WERI-Rb-1 (cell line): ENCODE results near the gene PIGN.

Experiments used
- DNase-seq: peaks from one replicate; pipeline ENCODE4 v3.0.0-alpha.2; 2020
- H3K27ac ChIP-seq: fragments of 250-450 bp; sonication (Bioruptor Pico); 2 replicates; pipeline ENCODE4 v1.5.1; 2020; ENCODE audit warnings: mild to moderate bottlenecking, moderate library complexity
- H3K27me3 ChIP-seq: fragments of 250-450 bp; sonication (Bioruptor Pico); 2 replicates; pipeline ENCODE4 v1.5.1; 2021; ENCODE audit warnings: mild to moderate bottlenecking, low read depth, moderate library complexity; ENCODE audit not compliant: insufficient read depth, severe bottlenecking
- H3K36me3 ChIP-seq: fragments of 250-450 bp; sonication (Bioruptor Pico); 2 replicates; pipeline ENCODE4 v1.5.1; 2020; ENCODE audit warnings: mild to moderate bottlenecking, moderate library complexity
- H3K4me3 ChIP-seq: 2 replicates; pipeline ENCODE4 v1.5.1; 2011; ENCODE audit warnings: low read depth, mild to moderate bottlenecking, control low read depth, low read length
- H3K9me3 ChIP-seq: fragments of 250-450 bp; sonication (Bioruptor Pico); 2 replicates; pipeline ENCODE4 v1.5.1; 2021; ENCODE audit warnings: mild to moderate bottlenecking, moderate library complexity; ENCODE audit not compliant: severe bottlenecking
- CTCF ChIP-seq: IDR thresholded peaks from 2 replicates; pipeline ENCODE4 v1.5.1; 2011; ENCODE audit warnings: low read depth, mild to moderate bottlenecking, control low read depth, inconsistent platforms, low read length

Gene PIGN

GRCh38 chr18:62125702-62126101, 61.2 kb downstream of the PIGN start:
- Histone ChIP-seq H3K9me3 (no peaks in the 10 kb centered on the region), H3K4me3 (no peak overlapping the region), H3K27me3 (no peaks in the 10 kb centered on the region), H3K36me3 (no peaks in the 10 kb centered on the region; the same call in 1 of the 2 replicates), H3K27ac (no peak overlapping the region)
- TF ChIP-seq CTCF = no peak
- DNase-seq = no peak

- Histone ChIP-seq H3K27ac (no peak overlapping the region), H3K4me3 (no peak overlapping the region), H3K27me3 (no peaks in the 10 kb centered on the region), H3K9me3 (no peaks in the 10 kb centered on the region), H3K36me3 (no peaks in the 10 kb centered on the region; the same call in 1 of the 2 replicates)
- no peak for DNase-seq
- no peak for TF ChIP-seq CTCF
Measured at GRCh38 chr18:62122330-62122729, 64.5 kb downstream of the PIGN start.

GRCh38 chr18:62119884-62120283, 67.0 kb downstream of the PIGN start:
- TF ChIP-seq CTCF = no peak
- H3K27ac ChIP-seq = no peak overlapping the region
- DNase-seq = no peak
- no peaks in the 10 kb centered on the region; the same call in 1 of the 2 replicates for H3K36me3 ChIP-seq
- H3K27me3 ChIP-seq = no peaks in the 10 kb centered on the region
- no peaks in the 10 kb centered on the region for H3K9me3 ChIP-seq
- H3K4me3 ChIP-seq = no peak overlapping the region

GRCh38 chr18:62118328-62118727, 68.5 kb downstream of the PIGN start:
- no peak overlapping the region for H3K27ac ChIP-seq
- no peak overlapping the region for H3K4me3 ChIP-seq
- no peak for DNase-seq
- H3K9me3 ChIP-seq = no peaks in the 10 kb centered on the region
- no peak for TF ChIP-seq CTCF
- no peaks in the 10 kb centered on the region; the same call in 1 of the 2 replicates for H3K36me3 ChIP-seq
- H3K27me3 ChIP-seq = no peaks in the 10 kb centered on the region

- DNase-seq = no peak
- Histone ChIP-seq H3K36me3 (no peaks in the 10 kb centered on the region), H3K9me3 (no peaks in the 10 kb centered on the region), H3K4me3 (no peak overlapping the region), H3K27ac (no peak overlapping the region), H3K27me3 (no peaks in the 10 kb centered on the region)
- no peak for TF ChIP-seq CTCF
Measured at GRCh38 chr18:62109676-62110075, 77.2 kb downstream of the PIGN start.

GRCh38 chr18:62107881-62108280, 79.0 kb downstream of the PIGN start:
- no peak overlapping the region for H3K4me3 ChIP-seq
- no peaks in the 10 kb centered on the region for H3K36me3 ChIP-seq
- no peaks in the 10 kb centered on the region for H3K27me3 ChIP-seq
- H3K27ac ChIP-seq = no peak overlapping the region
- DNase-seq = no peak
- H3K9me3 ChIP-seq = no peaks in the 10 kb centered on the region
- no peak for TF ChIP-seq CTCF
